Lower leg skin (tissue), 4 donors: Measurements from ENCODE around the gene SAXO1. TPM values are rescaled to one million over a fixed set of nuclear protein-coding genes. Genes with fewer than 3 reads are reported as not detected.

Source experiments
- DNase-seq, 2 donors: peaks; one replicate each; pipeline ENCODE4 v3.0.0-alpha.2; 2019; ENCODE audit warnings: low spot score in 2 of 2
- H3K4me3 ChIP-seq: fragments of 200-600 bp; sonication (generic); 2 replicates; pipeline ENCODE4 v1.5.1; 2017; ENCODE audit warnings: mild to moderate bottlenecking, low read depth; ENCODE audit not compliant: poor library complexity, severe bottlenecking
- POLR2A ChIP-seq, 2 donors: fragments of 450-650 bp; IDR thresholded peaks; one replicate each; pipeline ENCODE4 v1.6.1; 2016 to 2017; ENCODE audit warnings: antibody characterized with exemption in 2 of 2, mild to moderate bottlenecking in 1 of 2, moderate library complexity in 1 of 2
- WGBS, 2 donors: methylation state at CpG; one replicate each; pipeline ENCODE4 v1.1.5; 2018; 5-methylcytosine and 5-hydroxymethylcytosine counted together
- intact Hi-C: fragments of 100-400 bp; cut with DNase I; formaldehyde crosslinking; loops from one replicate; pipeline ENCODE4 v1.15.0; 2023; ENCODE audit warnings: low total_unique reads
- total RNA-seq, 4 donors: library from RNA; depleted of rRNA; stranded (reverse); fragments of >200 nt; gene quantifications; one replicate each; pipeline ENCODE4 v1.1.0, GENCODE V29; 2016
- TF ChIP-seq, protein P1 (sequence below), 3 donors: fragments of 450-650 bp; IDR thresholded peaks; one replicate each; pipeline ENCODE4 v1.5.1; 2016; ENCODE audit warnings: antibody characterized with exemption in 3 of 3, mild to moderate bottlenecking in 3 of 3, moderate library complexity in 2 of 3

The SAXO1 gene
- total RNA-seq, 4 donors from 2014 or later, result 0.30 to 1.1 (median 0.56) TPM; not detected in 1

DNA sequence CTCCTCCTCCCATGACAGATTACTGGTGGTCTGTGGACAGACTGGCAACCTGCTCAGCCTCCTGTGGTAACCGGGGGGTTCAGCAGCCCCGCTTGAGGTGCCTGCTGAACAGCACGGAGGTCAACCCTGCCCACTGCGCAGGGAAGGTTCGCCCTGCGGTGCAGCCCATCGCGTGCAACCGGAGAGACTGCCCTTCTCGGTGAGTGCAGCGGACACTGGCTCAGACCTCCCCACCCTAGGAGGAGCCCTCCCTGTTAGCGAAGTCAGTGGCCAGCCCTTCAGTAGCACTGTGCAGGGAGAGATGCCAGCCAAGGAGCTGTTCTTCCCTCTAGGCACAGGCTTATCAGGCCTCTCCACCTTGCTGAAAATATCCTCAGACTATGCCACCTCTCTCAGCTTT, 143.5 kb downstream of the SAXO1 start:
- DNase-seq, result no peak

DNA sequence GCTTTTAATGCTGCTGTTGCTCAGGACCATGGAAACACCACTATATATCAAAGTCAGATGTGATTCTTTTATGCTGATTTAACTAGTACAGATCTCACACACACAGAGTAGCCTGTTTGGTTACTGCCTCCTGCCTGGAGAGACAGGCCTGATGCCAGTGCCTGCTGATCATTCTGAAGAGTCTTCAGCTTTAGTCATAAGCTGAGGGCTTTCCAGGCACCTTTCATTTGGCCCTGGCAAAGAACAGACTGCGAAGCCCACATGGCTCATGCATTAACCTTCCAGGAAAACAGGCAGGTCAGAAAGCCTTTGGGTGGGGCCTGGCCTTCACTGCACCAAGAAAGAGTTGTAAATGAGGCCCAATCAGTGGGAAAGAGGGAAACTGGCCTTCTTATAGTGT, 144.7 kb downstream of the SAXO1 start:
- intact Hi-C loops, result no loop called here
- H3K4me3 ChIP-seq, result no peak overlapping the region
- 53 to 60% methylated on average over 1 of the region's 1 CpG for WGBS, 2 donors
- DNase-seq, result no peak
- TF ChIP-seq, protein P1, sequence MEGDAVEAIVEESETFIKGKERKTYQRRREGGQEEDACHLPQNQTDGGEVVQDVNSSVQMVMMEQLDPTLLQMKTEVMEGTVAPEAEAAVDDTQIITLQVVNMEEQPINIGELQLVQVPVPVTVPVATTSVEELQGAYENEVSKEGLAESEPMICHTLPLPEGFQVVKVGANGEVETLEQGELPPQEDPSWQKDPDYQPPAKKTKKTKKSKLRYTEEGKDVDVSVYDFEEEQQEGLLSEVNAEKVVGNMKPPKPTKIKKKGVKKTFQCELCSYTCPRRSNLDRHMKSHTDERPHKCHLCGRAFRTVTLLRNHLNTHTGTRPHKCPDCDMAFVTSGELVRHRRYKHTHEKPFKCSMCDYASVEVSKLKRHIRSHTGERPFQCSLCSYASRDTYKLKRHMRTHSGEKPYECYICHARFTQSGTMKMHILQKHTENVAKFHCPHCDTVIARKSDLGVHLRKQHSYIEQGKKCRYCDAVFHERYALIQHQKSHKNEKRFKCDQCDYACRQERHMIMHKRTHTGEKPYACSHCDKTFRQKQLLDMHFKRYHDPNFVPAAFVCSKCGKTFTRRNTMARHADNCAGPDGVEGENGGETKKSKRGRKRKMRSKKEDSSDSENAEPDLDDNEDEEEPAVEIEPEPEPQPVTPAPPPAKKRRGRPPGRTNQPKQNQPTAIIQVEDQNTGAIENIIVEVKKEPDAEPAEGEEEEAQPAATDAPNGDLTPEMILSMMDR (IDR thresholded peaks at IDR 0.05), result no peak
- TF ChIP-seq POLR2A (IDR thresholded peaks at IDR 0.05), result no peak

More for the DNA sequence above, 143.5 kb downstream of the SAXO1 start:
- WGBS, 2 donors, result 90 to 97% methylated on average over 11 to 12 of the region's 12 CpGs
- no peak overlapping the region for H3K4me3 ChIP-seq
- intact Hi-C loops, result no loop called here
- TF ChIP-seq POLR2A (IDR thresholded peaks at IDR 0.05), result no peak
- TF ChIP-seq, protein P1 (IDR thresholded peaks at IDR 0.05), result no peak

DNA sequence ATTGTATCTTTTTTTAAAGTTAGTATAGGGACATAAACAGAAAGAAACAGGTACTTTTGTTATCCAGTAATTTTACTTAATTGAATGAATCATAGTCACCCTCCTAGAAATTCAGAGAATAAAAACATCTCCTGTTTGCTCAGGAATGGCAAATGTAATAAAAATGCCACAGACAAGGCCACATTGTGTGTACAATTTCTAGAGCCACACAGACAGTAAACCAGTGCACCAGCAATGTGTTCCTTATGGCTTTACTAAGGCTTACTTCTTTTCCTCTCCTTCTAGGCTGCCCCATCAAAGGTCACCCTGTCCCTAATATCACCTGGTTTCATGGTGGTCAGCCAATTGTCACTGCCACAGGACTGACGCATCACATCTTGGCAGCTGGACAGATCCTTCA, 145.5 kb downstream of the SAXO1 start:
- no peak for DNase-seq
- 94 to 100% methylated on average over 1 of the region's 1 CpG for WGBS, 2 donors
- no peak for TF ChIP-seq POLR2A (IDR thresholded peaks at IDR 0.05)
- TF ChIP-seq, protein P1 (IDR thresholded peaks at IDR 0.05), result no peak
- intact Hi-C loops, result no loop called here
- no peak overlapping the region for H3K4me3 ChIP-seq

DNA sequence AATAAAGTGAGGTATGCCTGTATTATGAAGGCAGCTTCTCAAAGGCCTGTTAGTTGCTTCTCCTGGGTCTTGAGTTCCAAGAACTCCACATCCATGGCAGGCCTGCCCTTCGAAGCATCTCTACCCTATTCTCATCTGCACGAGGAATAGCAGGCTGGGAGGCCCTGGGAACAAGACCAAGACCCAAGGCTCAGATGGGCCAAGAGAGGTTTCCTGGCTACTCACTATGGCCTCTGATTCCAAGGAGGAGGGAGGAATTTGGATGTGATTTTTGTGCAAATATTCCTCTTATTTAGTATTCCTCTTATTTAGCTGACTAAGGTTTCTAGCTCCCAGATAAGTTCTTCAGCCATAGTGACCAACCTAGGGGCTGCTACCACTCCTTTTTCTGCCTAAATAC, 151.3 kb downstream of the SAXO1 start:
- no peak overlapping the region for H3K4me3 ChIP-seq
- intact Hi-C loops, result no loop called here
- WGBS, 2 donors, result 65 to 79% methylated on average over 2 of the region's 2 CpGs
- TF ChIP-seq POLR2A (IDR thresholded peaks at IDR 0.05), result no peak
- TF ChIP-seq, protein P1 (IDR thresholded peaks at IDR 0.05), result no peak
- no peak for DNase-seq

GRCh38 chr9:18877984-18878383, 155.0 kb downstream of the SAXO1 start:
- no peak for TF ChIP-seq POLR2A (IDR thresholded peaks at IDR 0.05)
- TF ChIP-seq, protein P1 (IDR thresholded peaks at IDR 0.05), result no peak

More at GRCh38 chr9:18877984-18878383, 155.0 kb downstream of the SAXO1 start:
- H3K4me3 ChIP-seq, result no peak overlapping the region
- DNase-seq, result no peak
- 92 to 94% methylated on average over 3 of the region's 3 CpGs for WGBS, 2 donors
- intact Hi-C loops, result no loop called here

Other genes starting within 250 kb of the SAXO1 start
- 10 to 100 TPM; 54.7 to 72.7 (median 56.8) TPM for gene RRAGA, start 16.2 kb upstream of the SAXO1 start, total RNA-seq
- 1 to 10 TPM; 6.5 to 7.9 (median 7.4) TPM for gene HAUS6, start 69.7 kb upstream of the SAXO1 start, total RNA-seq
- 100 to 1,000 TPM in 3 of 4 donors, 10 to 100 TPM in 1; 96.4 to 377 (median 177) TPM for gene PLIN2, start 94.3 kb upstream of the SAXO1 start, total RNA-seq
- gene DENND4C, start 197.5 kb upstream of the SAXO1 start, total RNA-seq, result 100 to 1,000 TPM in 2 of 4 donors, 10 to 100 TPM in 2; 78.2 to 119 (median 104) TPM